CD14-positive monocyte (primary cell): ENCODE measurements around the gene DENND4A. TPM values are rescaled to one million over a fixed set of nuclear protein-coding genes. Genes with fewer than 3 reads are reported as not detected.
A peak's percentile ranks its signal among the peaks of the same experiment; 100 is the strongest.

Experiments
- DNase-seq, 3 donors: peaks; one replicate each; pipeline ENCODE4 v3.0.0-alpha.2; 2011 to 2022
- H2AFZ ChIP-seq: 2 replicates; pipeline ENCODE4 v1.6.0; 2012; ENCODE audit warnings: mild to moderate bottlenecking, low read depth, low read length, inconsistent platforms; ENCODE audit not compliant: insufficient read depth, poor library complexity, severe bottlenecking
- H3K27ac ChIP-seq, 2 donors: 1 replicate in 1 of 2; 2 replicates in 1 of 2; pipeline ENCODE4 v1.5.1; 2012 to 2013; ENCODE audit warnings: low read length in 2 of 2, control low read depth in 1 of 2, inconsistent platforms in 1 of 2, low read depth in 1 of 2, mild to moderate bottlenecking in 1 of 2
- H3K27me3 ChIP-seq, 2 donors: one replicate each; pipeline versions ENCODE4 v1.6.0 to v1.6.1; 2011 to 2013; ENCODE audit warnings: low read length in 2 of 2; ENCODE audit not compliant: control insufficient read depth in 2 of 2, insufficient read depth in 2 of 2
- H3K36me3 ChIP-seq, 2 donors: replicated peaks in 1 of 2; 1 replicate in 1 of 2; 2 replicates in 1 of 2; pipeline versions ENCODE4 v1.5.1 to v1.6.1; 2012 to 2013; ENCODE audit warnings: low read length in 2 of 2, control low read depth in 1 of 2, inconsistent platforms in 1 of 2, mild to moderate bottlenecking in 1 of 2; ENCODE audit not compliant: insufficient read depth in 2 of 2, control insufficient read depth in 1 of 2
- H3K4me1 ChIP-seq, 2 donors: 1 replicate in 1 of 2; 2 replicates in 1 of 2; pipeline versions ENCODE4 v1.5.1 to v1.6.1; 2012 to 2013; ENCODE audit warnings: low read length in 2 of 2, control low read depth in 1 of 2, inconsistent platforms in 1 of 2, mild to moderate bottlenecking in 1 of 2, moderate library complexity in 1 of 2; ENCODE audit not compliant: insufficient read depth in 2 of 2, control insufficient read depth in 1 of 2
- H3K4me2 ChIP-seq: replicated peaks from 2 replicates; pipeline ENCODE3; 2012; ENCODE audit warnings: low read length, moderate library complexity, mild to moderate bottlenecking; ENCODE audit not compliant: poor library complexity, severe bottlenecking; ENCODE audit errors: extremely low read depth
- H3K4me3 ChIP-seq, 3 experiments: fragments of 200-600 bp in 1 of 3; sonication (generic) in 1 of 3; replicated peaks in 1 of 3; 1 replicate in 2 of 3; 2 replicates in 1 of 3; pipeline ENCODE4 v1.5.1; 2011 to 2013; ENCODE audit warnings: low read length in 3 of 3, mild to moderate bottlenecking in 3 of 3, control low read depth in 2 of 3, low read depth in 2 of 3, inconsistent platforms in 1 of 3, moderate library complexity in 1 of 3
- H3K79me2 ChIP-seq: 2 replicates; pipeline ENCODE4 v1.6.0; 2012; ENCODE audit warnings: mild to moderate bottlenecking, control low read depth, inconsistent platforms, low read length, moderate library complexity; ENCODE audit not compliant: insufficient read depth
- H3K9ac ChIP-seq: 2 replicates; pipeline ENCODE4 v1.6.0; 2017; ENCODE audit warnings: low read length, mild to moderate bottlenecking; ENCODE audit not compliant: insufficient read depth, poor library complexity, severe bottlenecking
- H3K9me3 ChIP-seq, 2 donors: replicated peaks in 1 of 2; 1 replicate in 1 of 2; 2 replicates in 1 of 2; pipeline versions ENCODE4 v1.5.1 to v1.6.1; 2012 to 2013; ENCODE audit warnings: low read length in 2 of 2, control low read depth in 1 of 2; ENCODE audit not compliant: control insufficient read depth in 1 of 2, insufficient read depth in 1 of 2
- H4K20me1 ChIP-seq: 2 replicates; pipeline ENCODE4 v1.6.0; 2012; ENCODE audit warnings: mild to moderate bottlenecking, low read length, control low read depth, moderate library complexity; ENCODE audit not compliant: insufficient read depth
- H3K27ac Mint-ChIP-seq, 7 donors: one replicate each; pipeline ENCODE4 v1.8.0; 2020; ENCODE audit warnings: mild to moderate bottlenecking in 7 of 7, mixed read lengths in 7 of 7, moderate library complexity in 6 of 7, inconsistent platforms in 2 of 7
- H3K27me3 Mint-ChIP-seq, 3 donors: one replicate each; pipeline ENCODE4 v1.8.0; 2021 to 2022; ENCODE audit warnings: low read depth in 3 of 3, mild to moderate bottlenecking in 3 of 3, mixed read lengths in 3 of 3, moderate library complexity in 3 of 3, inconsistent platforms in 1 of 3
- H3K36me3 Mint-ChIP-seq, 2 donors: one replicate each; pipeline ENCODE4 v1.8.0; 2020; ENCODE audit warnings: mixed read lengths in 2 of 2, inconsistent platforms in 1 of 2, mild to moderate bottlenecking in 1 of 2
- H3K4me1 Mint-ChIP-seq: one replicate; pipeline ENCODE4 v1.8.0; 2020; ENCODE audit warnings: mild to moderate bottlenecking, mixed read lengths
- H3K4me3 Mint-ChIP-seq, 2 donors: one replicate each; pipeline ENCODE4 v1.8.0; 2020; ENCODE audit warnings: mild to moderate bottlenecking in 2 of 2, mixed read lengths in 2 of 2, moderate library complexity in 1 of 2
- H3K9me3 Mint-ChIP-seq, 7 donors: one replicate each; pipeline ENCODE4 v1.8.0; 2020 to 2022; ENCODE audit warnings: mixed read lengths in 7 of 7, mild to moderate bottlenecking in 6 of 7, moderate library complexity in 6 of 7, inconsistent platforms in 2 of 7
- WGBS: methylation state at CpG from one replicate; pipeline ENCODE4 v1.1.5; 2013; ENCODE audit warnings: missing lambda C conversion rate; ENCODE audit not compliant: insufficient coverage; 5-methylcytosine and 5-hydroxymethylcytosine counted together
- intact Hi-C, 2 donors: fragments of 100-400 bp; cut with micrococcal nuclease; formaldehyde crosslinking; loops; one replicate each; pipeline versions ENCODE4 v1.15.0 to v1.15.1; 2023
- polyA plus RNA-seq, 3 donors: library from polyadenylated mRNA; depleted of rRNA in 1 of 3; unstranded in 2 of 3; stranded (reverse) in 1 of 3; fragments of 300-500 nt in 2 of 3; fragments of >200 nt in 1 of 3; fragmentation: Illumina TruSeq in 2 of 3; gene quantifications; 1 replicate in 2 of 3; 2 replicates in 1 of 3; pipeline ENCODE4 v1.2.3, GENCODE V29; 2012 to 2021
- TF ChIP-seq, protein P1 (sequence below): fragments of 200-600 bp; IDR thresholded peaks from one replicate; pipeline ENCODE4 v1.8.0; 2022; ENCODE audit warnings: antibody characterized with exemption, mild to moderate bottlenecking

DENND4A gene
- polyA plus RNA-seq, 3 donors, result 4.6 to 11.0 (median 6.9) TPM

DNA sequence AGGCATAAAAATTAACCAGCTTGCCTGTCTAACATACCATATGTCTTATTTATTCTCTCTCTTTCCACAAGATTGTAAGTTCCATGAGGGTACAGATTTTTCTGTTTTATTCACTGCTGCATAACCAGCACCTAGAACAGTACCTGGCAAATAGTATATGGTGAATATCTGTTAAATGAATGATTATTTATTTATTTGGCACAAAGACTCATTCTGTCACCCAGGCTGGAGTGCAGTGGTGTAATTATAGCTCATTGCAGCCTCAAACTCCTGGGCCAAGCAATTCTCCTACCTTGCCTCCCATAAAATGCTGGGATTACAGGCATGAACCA lies 24.9 kb downstream of the DENND4A start:
- Histone ChIP-seq H3K27me3 (no peaks in the 10 kb centered on the region), H3K4me1 (no peaks in the 10 kb centered on the region), H3K9me3 (no peaks in the 10 kb centered on the region), H4K20me1 (peaks cover 82% of the 10 kb centered on the region), H3K79me2 (peaks cover 100% of the 10 kb centered on the region), H3K4me2 (no peak overlapping the region), H2AFZ (no peak overlapping the region), H3K27ac (no peak overlapping the region), H3K36me3 (peaks cover 0 to 6% of the 10 kb centered on the region in 2 donors), H3K4me3 (no peak overlapping the region), H3K9ac (no peak overlapping the region)
- intact Hi-C loops, result no loop called here
- TF ChIP-seq, protein P1, sequence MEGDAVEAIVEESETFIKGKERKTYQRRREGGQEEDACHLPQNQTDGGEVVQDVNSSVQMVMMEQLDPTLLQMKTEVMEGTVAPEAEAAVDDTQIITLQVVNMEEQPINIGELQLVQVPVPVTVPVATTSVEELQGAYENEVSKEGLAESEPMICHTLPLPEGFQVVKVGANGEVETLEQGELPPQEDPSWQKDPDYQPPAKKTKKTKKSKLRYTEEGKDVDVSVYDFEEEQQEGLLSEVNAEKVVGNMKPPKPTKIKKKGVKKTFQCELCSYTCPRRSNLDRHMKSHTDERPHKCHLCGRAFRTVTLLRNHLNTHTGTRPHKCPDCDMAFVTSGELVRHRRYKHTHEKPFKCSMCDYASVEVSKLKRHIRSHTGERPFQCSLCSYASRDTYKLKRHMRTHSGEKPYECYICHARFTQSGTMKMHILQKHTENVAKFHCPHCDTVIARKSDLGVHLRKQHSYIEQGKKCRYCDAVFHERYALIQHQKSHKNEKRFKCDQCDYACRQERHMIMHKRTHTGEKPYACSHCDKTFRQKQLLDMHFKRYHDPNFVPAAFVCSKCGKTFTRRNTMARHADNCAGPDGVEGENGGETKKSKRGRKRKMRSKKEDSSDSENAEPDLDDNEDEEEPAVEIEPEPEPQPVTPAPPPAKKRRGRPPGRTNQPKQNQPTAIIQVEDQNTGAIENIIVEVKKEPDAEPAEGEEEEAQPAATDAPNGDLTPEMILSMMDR, result no peak
- no peak for DNase-seq
- Mint-ChIP-seq H3K4me3 (no peak overlapping the region), H3K9me3 (no peaks in the 10 kb centered on the region), H3K27ac (no peak overlapping the region), H3K27me3 (peaks cover 0 to 2% (median 0%) of the 10 kb centered on the region in 3 donors), H3K4me1 (peaks cover 23% of the 10 kb centered on the region), H3K36me3 (peaks cover 12 to 27% of the 10 kb centered on the region in 2 donors)

DNA sequence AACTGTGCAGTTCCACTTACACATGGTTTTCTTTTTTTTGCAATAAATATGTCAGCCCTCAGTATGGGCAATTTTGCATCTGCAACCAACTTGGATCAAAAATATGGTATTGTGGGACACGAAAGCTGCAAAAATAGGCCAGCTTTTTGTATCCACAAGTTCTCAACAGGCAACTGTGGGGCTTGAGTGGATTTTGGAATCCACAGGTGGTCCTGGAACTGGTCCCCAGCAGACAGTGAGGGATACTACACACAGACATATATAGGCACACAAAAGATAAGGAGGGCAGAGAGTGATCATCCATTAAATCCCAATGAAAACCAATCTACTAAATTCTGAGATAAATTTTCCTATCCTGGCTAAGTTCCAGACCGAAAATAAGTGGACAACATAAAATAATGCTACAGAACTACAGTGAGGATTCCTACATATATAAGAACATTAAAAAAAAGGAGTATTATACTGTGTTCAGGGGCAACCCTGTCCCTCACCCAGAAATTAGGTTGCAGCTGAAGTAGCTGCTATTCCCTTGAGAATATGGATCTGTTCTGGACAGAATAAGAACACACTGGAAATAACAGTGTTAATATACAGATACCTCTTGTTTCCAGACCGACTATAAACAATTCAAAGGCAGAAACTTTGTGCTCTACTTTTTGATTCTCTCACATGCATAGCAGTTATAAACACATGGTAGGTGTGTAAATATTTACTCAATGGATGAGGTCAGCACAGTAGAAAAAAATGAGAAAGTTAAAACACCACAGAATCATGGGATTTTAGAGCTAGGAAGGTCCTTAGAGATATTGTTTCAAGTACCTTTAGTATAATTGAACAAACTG lies 25.4 kb downstream of the DENND4A start:
- intact Hi-C loops, result no loop called here
- H3K9me3 ChIP-seq, result no peaks in the 10 kb centered on the region
- TF ChIP-seq, protein P1, result no peak
- peaks cover 100% of the 10 kb centered on the region for H3K79me2 ChIP-seq
- H3K36me3 Mint-ChIP-seq, result peaks cover 12 to 21% of the 10 kb centered on the region in 2 donors
- no peaks in the 10 kb centered on the region for H3K9me3 Mint-ChIP-seq
- peaks cover 0 to 2% (median 0%) of the 10 kb centered on the region in 3 donors for H3K27me3 Mint-ChIP-seq
- peaks cover 82% of the 10 kb centered on the region for H4K20me1 ChIP-seq
- no peak overlapping the region for H3K4me3 ChIP-seq
- peaks cover 17% of the 10 kb centered on the region for H3K4me1 Mint-ChIP-seq
- H3K4me1 ChIP-seq, result no peaks in the 10 kb centered on the region
- H3K27ac ChIP-seq, result no peak overlapping the region
- no peak overlapping the region for H3K4me2 ChIP-seq
- H3K36me3 ChIP-seq, result peaks cover 0 to under 1% of the 10 kb centered on the region in 2 donors
- H2AFZ ChIP-seq, result no peak overlapping the region
- H3K9ac ChIP-seq, result no peak overlapping the region
- H3K27ac Mint-ChIP-seq, result peak overlapping the region in 2 of 7 donors; percentile 15 to 18
- WGBS, result no CpG with 5 or more reads among the region's 3 CpGs
- H3K4me3 Mint-ChIP-seq, result no peak overlapping the region
- H3K27me3 ChIP-seq, result no peaks in the 10 kb centered on the region
- no peak for DNase-seq
